ENCODE results near the gene UTP11. TPM values are rescaled to one million over a fixed set of nuclear protein-coding genes. Genes with fewer than 3 reads are reported as not detected.

UTP11 gene
- total and polyA plus RNA-seq, 2 of the 8 experiments (the other 6 are each of a cell fraction or from before 2014, with no cell fraction given): 19.5 to 60.5 TPM

GRCh38 chr1:38061883-38062328 lies 49.4 kb downstream of the UTP11 start:
- no peak overlapping the region for H2BK12ac ChIP-seq (ENCODE audit: low read depth, low read length)
- FAIRE-seq: no peak
- CTCF ChIA-PET (ENCODE audit: partially characterized antibody): interaction anchor here (0.7 to 18.0 kb wide), 6 partner anchors 9 to 35 kb away, joined by 3 to 212 read pairs (median 4); no protein-coding TSS in a partner anchor
- TF ChIP-seq SP4 (IDR thresholded peaks at IDR 0.05; ENCODE audit: low read length): no peak
- no peak for TF ChIP-seq PHF8 (conservative IDR thresholded peaks at IDR 0.05; ENCODE audit: low read depth, low read length)
- no peak for TF ChIP-seq CBX8 (IDR thresholded peaks at IDR 0.05; ENCODE audit: borderline replicate concordance, low read depth, low read length)
- TF ChIP-seq TAF7 (optimal IDR thresholded peaks at IDR 0.05; ENCODE audit: borderline replicate concordance, low read depth, low read length): no peak
- TF ChIP-seq CHD1 (IDR thresholded peaks at IDR 0.05; ENCODE audit: low read depth, low read length): no peak
- TF ChIP-seq BACH1 (IDR thresholded peaks at IDR 0.05; ENCODE audit: low read length): no peak
- no peak for TF ChIP-seq NANOG (IDR thresholded peaks at IDR 0.05; ENCODE audit: insufficient read depth, low read depth, low read length, poor library complexity, severe bottlenecking)
- no peak for TF ChIP-seq SP1 (IDR thresholded peaks at IDR 0.05; ENCODE audit: low read depth, low read length)
- TF ChIP-seq KDM4A (IDR thresholded peaks at IDR 0.05; ENCODE audit: low read depth, low read length, severe bottlenecking): no peak
- TF ChIP-seq EP300 (IDR thresholded peaks at IDR 0.05; ENCODE audit: borderline replicate concordance in 1 of 2, low read depth in 2 of 2, low read length in 2 of 2): no peak
- TF ChIP-seq SP2 (IDR thresholded peaks at IDR 0.05; ENCODE audit: low read length): no peak
- TF ChIP-seq GTF2F1 (IDR thresholded peaks at IDR 0.05; ENCODE audit: borderline replicate concordance, low read depth, low read length): no peak
- TF ChIP-seq SAP30 (IDR thresholded peaks at IDR 0.05; ENCODE audit: insufficient read depth, insufficient replicate concordance, low read length): no peak
- no peak for TF ChIP-seq MAFK (IDR thresholded peaks at IDR 0.05; ENCODE audit: low read depth, low read length)

More at GRCh38 chr1:38061883-38062328, 49.4 kb downstream of the UTP11 start:
- Histone ChIP-seq H3K27ac (ENCODE audit: low read depth, low read length) (no peak overlapping the region), H2BK5ac (ENCODE audit: low read depth, low read length) (no peak overlapping the region), H3K23me2 (ENCODE audit: low read depth, low read length) (no peaks in the 10 kb centered on the region), H2BK20ac (ENCODE audit: low read length) (no peak overlapping the region), H2BK120ac (replicated peaks; ENCODE audit: low read depth, low read length) (no peak overlapping the region), H3K4me2 (ENCODE audit: insufficient read depth in 1 of 2, low read depth in 2 of 2, low read length in 2 of 2) (no peak overlapping the region), H4K20me1 (replicated peaks in 1 of 2; ENCODE audit: control insufficient read depth in 1 of 2, insufficient read depth in 2 of 2, low read length in 2 of 2) (peaks cover 0 to 3% of the 10 kb centered on the region in 2 experiments), H3K79me2 (ENCODE audit: control insufficient read depth in 1 of 2, insufficient read depth in 2 of 2, low read length in 2 of 2) (peaks cover 0 to 2% of the 10 kb centered on the region in 2 experiments; a peak in 1 of 4 replicates), H4K5ac (ENCODE audit: insufficient read length, low read depth, low read length) (no peak overlapping the region), H4K91ac (replicated peaks; ENCODE audit: insufficient read length, low read length) (no peak overlapping the region), H3K14ac (ENCODE audit: insufficient read length) (no peak overlapping the region), H3K36me3 (ENCODE audit: control insufficient read depth in 2 of 4, insufficient read depth in 4 of 4, low read length in 3 of 4) (no peaks in the 10 kb centered on the region), H2AK5ac (ENCODE audit: low read depth, low read length) (no peak overlapping the region), H3K18ac (ENCODE audit: extremely low read depth, low read length) (no peak overlapping the region), H3K79me1 (ENCODE audit: low read depth, low read length) (peaks cover 4% of the 10 kb centered on the region; the same call in 1 of the 2 replicates), H3K23ac (ENCODE audit: insufficient read length) (no peak overlapping the region), H3K4me1 (replicated peaks in 1 of 4; ENCODE audit: control insufficient read depth in 3 of 4, insufficient read depth in 4 of 4, low read length in 3 of 4) (peaks cover 0 to 17% (median 10%) of the 10 kb centered on the region in 4 experiments; a peak in 6 of 7 replicates), H3K4me3 (ENCODE audit: extremely low read depth in 1 of 4, insufficient read depth in 2 of 4, low read depth in 3 of 4, low read length in 4 of 4) (no peak overlapping the region), H3K56ac (replicated peaks; ENCODE audit: insufficient read length, low read depth, low read length) (no peak overlapping the region), H3K27me3 (replicated peaks in 1 of 4; ENCODE audit: control insufficient read depth in 3 of 4, extremely low read depth in 1 of 4, insufficient read depth in 3 of 4, low read length in 3 of 4) (no peaks in the 10 kb centered on the region; a peak in 4 of 7 replicates), H4K8ac (ENCODE audit: extremely low read depth, insufficient read depth, low read length) (no peak overlapping the region), H3K9me3 (ENCODE audit: insufficient read depth in 2 of 2, low read depth in 1 of 2, low read length in 1 of 2) (no peaks in the 10 kb centered on the region), H3K9ac (replicated peaks in 1 of 4; ENCODE audit: extremely low read depth in 1 of 4, low read depth in 3 of 4, low read length in 3 of 4) (no peak overlapping the region), H2BK15ac (ENCODE audit: low read length) (no peak overlapping the region), H3K4ac (replicated peaks; ENCODE audit: insufficient read length, low read depth, low read length) (no peak overlapping the region), H2AFZ (ENCODE audit: low read length) (no peak overlapping the region)
- WGBS, 2 experiments (ENCODE audit: extremely low coverage in 1 of 2, insufficient coverage in 1 of 2, insufficient read length in 1 of 2, insufficient replicate concordance in 2 of 2, low coverage in 1 of 2, low lambda C conversion rate in 2 of 2, missing lambda C conversion rate in 1 of 2): 83% methylated on average over 7 of the region's 7 CpGs; no CpG with 5 or more reads in 1 of the 2 experiments
- DNase-seq (ENCODE audit: low read depth in 1 of 2, low spot score in 2 of 2): no peak
- POLR2A ChIA-PET (ENCODE audit: partially characterized antibody): interaction anchor here (1.8 kb wide), 1 partner anchor 14 kb away, joined by 7 read pairs; no protein-coding TSS in a partner anchor
